Measurements from ENCODE around the gene SERHL2.
"Not testable (repeated sequence)": the region's sequence is repeated elsewhere in the genome, so short reads cannot be mapped to it uniquely, and the experiment has no call there.

SERHL2 gene

GRCh38 chr22:42574046-42574445, 20.3 kb downstream of the SERHL2 start:
- in situ Hi-C loops (cut with MboI; ENCODE audit: low sequenced_read_pairs), result not testable (repeated sequence)

- in situ Hi-C loops (cut with MboI; ENCODE audit: low sequenced_read_pairs), result not testable (repeated sequence)
Measured at GRCh38 chr22:42574468-42574867, 20.7 kb downstream of the SERHL2 start.

DNA sequence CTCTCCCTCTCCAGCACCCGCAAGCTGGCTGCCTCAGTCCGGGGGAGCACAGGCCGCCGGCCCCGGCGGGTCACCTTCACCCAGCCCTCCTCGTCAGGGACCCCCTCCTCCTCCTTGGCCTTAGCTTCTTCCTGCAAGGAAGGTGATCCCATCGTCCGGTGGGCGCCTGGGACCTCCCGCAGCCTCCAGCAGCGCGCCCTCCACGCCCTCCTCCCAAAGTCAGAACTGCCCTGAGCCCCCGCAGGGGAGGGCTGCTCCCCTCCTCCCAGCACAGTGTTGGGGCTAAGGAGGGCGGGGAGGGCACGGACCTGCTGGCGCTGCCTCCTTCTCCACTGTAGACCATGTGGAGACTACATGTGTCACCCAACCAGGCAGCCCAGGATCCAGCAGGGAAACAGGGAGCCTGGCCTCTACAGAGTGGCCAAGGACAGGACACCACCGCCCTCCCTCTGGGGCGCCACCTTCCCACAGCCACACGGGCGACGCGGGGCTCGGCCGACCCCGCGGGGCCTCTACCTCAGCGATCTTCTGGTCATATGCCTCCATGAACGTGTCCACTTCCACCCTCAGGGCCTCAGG, 22.3 kb downstream of the SERHL2 start:
- in situ Hi-C loops (cut with MboI; ENCODE audit: low sequenced_read_pairs), result not testable (repeated sequence)

DNA sequence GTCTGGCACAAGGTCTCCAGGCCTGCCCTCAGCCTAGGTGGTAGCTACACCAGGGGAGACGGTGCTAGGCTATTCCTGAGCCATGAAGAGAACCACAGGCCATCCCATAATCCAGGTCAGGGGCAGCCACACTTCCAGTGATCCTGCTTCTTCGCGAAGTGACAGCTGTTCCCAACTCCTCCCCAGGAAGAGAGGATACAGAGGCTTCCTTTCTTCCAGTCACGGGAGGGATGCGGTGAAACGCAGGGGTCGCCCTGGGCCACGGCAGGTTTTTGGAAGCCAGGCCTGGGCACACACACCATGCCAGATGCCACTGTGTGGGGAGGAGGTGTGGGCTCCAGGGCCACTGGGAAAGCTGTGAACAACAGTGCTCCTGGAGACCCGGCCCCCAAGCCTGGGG, 23.4 kb downstream of the SERHL2 start:
- in situ Hi-C loops (cut with MboI; ENCODE audit: low sequenced_read_pairs), result not testable (repeated sequence)

GRCh38 chr22:42577623-42578240, 24.0 kb downstream of the SERHL2 start:
- in situ Hi-C loops (cut with MboI; ENCODE audit: low sequenced_read_pairs), result no loop called here

DNA sequence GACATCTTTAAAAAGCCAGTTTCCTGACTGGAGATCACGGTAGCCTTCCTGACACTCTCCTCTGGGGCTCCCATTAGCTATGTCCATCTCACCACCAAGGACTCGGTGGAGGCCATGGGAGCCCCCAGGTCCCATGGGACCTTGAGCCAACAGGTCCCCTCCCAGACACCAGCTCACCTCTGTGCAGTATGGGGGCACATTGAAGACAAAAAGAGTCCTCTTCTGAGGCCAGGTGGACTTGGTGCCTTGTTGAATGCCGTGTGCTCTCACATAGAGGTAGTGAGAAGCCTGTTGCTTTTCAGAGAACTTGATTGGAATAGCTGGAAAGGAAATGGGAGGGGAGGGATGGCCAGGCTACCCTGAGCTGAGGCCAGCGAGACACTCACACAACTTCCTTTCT, 26.3 kb downstream of the SERHL2 start:
- in situ Hi-C loops (cut with MboI; ENCODE audit: low sequenced_read_pairs), result not testable (repeated sequence)

DNA sequence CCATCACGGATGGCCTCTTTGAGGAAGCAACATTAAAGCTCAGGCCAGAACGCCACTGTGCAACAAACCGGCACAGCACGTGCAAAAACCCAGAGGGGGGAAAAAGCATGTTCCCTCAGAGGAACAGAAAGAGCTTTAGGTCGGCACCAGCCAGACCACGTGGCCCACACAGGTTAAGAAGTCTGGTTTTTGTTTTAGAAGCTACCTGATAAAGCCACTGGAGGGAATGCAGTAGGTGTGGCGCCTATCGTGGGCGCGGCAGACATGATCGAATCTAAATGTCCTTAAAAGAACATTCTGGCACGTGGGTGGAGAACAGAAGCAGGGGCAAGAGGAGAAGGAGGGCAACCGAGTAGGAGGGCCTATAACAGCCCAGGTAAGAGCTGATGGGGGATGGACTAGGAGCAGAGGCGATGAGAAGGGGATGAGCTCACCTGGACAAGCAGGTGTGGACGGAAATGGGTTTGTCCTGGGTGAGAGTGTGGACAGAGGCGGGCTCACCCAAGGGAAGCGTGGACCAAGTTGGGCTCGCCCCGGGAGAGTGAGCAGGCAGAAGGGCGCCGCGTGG, 27.5 kb downstream of the SERHL2 start:
- in situ Hi-C loops (cut with MboI; ENCODE audit: low sequenced_read_pairs), result not testable (repeated sequence)

- in situ Hi-C loops (cut with MboI; ENCODE audit: low sequenced_read_pairs), result no loop called here
Measured at GRCh38 chr22:42581762-42582716, 28.3 kb downstream of the SERHL2 start.

DNA sequence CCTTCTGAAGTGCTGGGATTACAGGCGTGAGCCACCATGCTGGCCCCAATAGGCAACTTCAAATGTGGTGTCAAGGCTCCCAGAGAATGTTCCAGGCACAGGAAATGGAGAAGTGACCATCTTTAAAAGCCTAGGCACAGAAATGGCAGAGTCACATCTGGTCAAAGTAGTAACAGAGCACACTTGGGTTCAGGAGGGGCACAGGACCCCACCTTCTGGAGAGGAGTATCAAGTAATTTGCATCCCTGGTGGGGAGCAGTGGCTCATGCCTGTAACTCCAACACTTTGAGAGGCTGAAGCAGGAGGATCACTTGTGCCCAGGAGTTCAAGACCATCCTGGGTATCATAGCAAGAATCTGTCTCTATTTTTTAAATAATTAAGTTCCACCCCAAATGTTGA, 29.2 kb downstream of the SERHL2 start:
- in situ Hi-C loops (cut with MboI; ENCODE audit: low sequenced_read_pairs), result no loop called here

DNA sequence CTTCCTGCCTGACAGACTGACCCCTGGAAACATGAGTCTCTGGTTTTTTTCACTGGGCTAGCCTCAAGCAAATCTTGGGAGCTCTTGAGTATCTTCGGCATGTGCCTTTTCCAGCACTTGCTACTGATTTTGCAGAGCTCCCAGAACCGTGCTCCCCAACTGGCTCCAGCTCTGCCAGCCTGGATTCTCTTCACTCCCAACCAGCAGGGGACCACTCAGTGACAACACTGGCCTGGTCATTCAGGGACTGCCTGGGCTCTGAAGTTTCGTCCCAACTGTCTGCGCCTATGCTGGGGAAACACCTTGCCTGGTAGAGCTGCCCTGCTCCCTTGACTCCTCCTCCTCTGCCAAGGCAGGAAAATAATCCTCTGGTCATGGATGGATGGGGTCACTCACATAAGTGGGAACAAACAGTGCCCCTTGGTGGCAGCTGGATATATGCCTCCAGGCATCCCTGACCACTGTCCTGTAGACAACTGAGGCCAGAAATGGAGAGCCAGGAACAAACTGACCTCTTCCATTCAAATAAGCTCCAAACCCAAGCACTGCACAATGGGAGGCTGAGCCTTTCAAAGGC, 30.7 kb downstream of the SERHL2 start:
- in situ Hi-C loops (cut with MboI; ENCODE audit: low sequenced_read_pairs), result no loop called here

- in situ Hi-C loops (cut with MboI; ENCODE audit: low sequenced_read_pairs), result no loop called here
Measured at GRCh38 chr22:42585096-42585495, 31.3 kb downstream of the SERHL2 start.

DNA sequence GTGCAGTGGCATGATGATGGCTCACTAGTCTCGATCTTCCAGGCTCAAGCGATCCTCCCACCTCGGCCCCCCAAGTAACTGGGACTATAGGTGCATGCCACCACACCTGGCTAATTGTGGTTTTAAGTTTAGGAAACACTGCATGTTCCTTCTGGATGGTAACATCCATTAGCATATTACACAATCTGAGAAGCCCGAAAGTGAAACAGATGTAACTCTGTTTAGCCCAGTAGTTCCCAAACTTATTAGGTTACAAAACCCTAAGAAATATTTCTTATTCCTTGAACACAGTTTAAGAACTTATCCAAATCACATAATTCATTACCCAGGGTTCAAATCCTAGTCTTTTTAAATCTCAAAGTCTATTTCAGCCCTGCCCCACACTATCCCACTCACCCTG, 32.6 kb downstream of the SERHL2 start:
- in situ Hi-C loops (cut with MboI; ENCODE audit: low sequenced_read_pairs), result no loop called here

- in situ Hi-C loops (cut with MboI; ENCODE audit: low sequenced_read_pairs), result no loop called here
Measured at GRCh38 chr22:42587588-42588175, 33.9 kb downstream of the SERHL2 start.

GRCh38 chr22:42591987-42592386, 38.2 kb downstream of the SERHL2 start:
- in situ Hi-C loops (cut with MboI; ENCODE audit: low sequenced_read_pairs), result no loop called here

DNA sequence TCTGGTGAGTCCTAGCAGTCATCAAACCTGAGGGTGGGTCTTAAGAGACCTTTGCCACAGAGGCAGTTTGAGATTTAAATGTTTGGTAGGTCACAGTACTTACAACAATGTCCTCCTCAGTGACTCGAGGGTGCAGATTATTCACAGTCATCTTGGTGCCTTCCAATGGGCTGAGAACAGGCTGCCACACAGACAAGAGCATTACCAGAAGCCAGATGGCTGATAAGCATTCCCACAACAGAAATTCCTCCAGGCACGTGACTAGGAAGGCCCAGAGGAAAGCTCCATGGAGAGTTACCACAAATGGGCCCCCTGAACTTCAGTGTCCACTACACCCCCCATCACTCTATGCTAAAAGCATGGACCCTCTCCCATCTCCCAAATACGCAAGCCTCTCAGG, 41.7 kb downstream of the SERHL2 start:
- in situ Hi-C loops (cut with MboI; ENCODE audit: low sequenced_read_pairs), result no loop called here

- in situ Hi-C loops (cut with MboI; ENCODE audit: low sequenced_read_pairs), result no loop called here
Measured at GRCh38 chr22:42596336-42596735, 42.6 kb downstream of the SERHL2 start.

- in situ Hi-C loops (cut with MboI; ENCODE audit: low sequenced_read_pairs), result no loop called here
Measured at GRCh38 chr22:42596863-42597530, 43.2 kb downstream of the SERHL2 start.

- in situ Hi-C loops (cut with MboI; ENCODE audit: low sequenced_read_pairs), result no loop called here
Measured at GRCh38 chr22:42601879-42602465, 48.2 kb downstream of the SERHL2 start.

DNA sequence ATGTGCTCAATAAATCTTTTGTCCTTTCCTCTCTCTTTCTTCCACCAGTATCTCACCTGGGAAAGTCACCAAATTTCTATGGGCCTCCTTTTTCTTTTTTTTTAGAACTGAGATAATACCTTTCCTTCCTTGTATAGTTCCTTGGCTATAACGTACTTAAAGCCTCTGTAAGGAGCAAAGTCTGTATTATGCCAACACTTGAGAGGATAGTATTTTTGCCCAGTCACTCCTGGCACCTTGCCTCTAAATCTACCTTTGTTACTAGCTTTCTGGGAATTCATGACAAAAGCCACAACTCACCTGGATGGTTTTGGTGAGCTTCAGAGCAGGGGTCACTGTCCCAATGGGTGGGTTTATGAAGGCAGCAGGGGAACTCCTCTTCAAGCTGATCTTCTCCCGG, 48.7 kb downstream of the SERHL2 start:
- in situ Hi-C loops (cut with MboI; ENCODE audit: low sequenced_read_pairs), result no loop called here

DNA sequence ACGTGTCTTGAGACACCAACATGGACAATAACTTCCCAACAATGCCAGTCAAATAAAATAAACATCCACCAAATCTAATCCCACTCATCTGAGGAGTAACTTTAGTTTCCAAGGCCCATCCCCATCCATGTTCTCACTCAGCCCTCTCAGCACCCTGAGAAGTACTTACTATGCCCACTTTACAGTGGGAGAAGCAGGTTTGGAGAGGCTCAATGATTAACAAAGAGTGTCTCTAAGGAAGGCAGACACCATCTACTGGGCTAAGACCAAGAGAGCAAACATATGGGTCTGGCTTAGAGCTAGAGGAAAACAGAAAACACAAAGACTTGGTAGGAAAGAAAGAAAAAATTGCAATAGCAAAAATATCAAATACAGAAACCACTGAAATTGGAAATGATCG, 49.7 kb downstream of the SERHL2 start:
- in situ Hi-C loops (cut with MboI; ENCODE audit: low sequenced_read_pairs), result no loop called here
